Mesendoderm (in vitro differentiated cells): ENCODE measurements around the gene C10orf105.

ENCODE experiments used
- DNase-seq: peaks from one replicate; pipeline ENCODE4 v3.0.0; 2013
- H2AK5ac ChIP-seq: 2 replicates; pipeline ENCODE4 v1.6.1; 2013; ENCODE audit warnings: low read length, inconsistent platforms
- H2BK120ac ChIP-seq: 2 replicates; pipeline ENCODE4 v1.6.1; 2013; ENCODE audit warnings: low read depth, mild to moderate bottlenecking, low read length, moderate library complexity, mixed read lengths
- H2BK15ac ChIP-seq: replicated peaks from 2 replicates; pipeline ENCODE4 v1.6.1; 2013; ENCODE audit warnings: low read depth, mild to moderate bottlenecking, moderate library complexity
- H2BK5ac ChIP-seq: 2 replicates; pipeline ENCODE4 v1.6.1; 2013; ENCODE audit warnings: low read length, inconsistent platforms
- H3K18ac ChIP-seq: 2 replicates; pipeline ENCODE4 v1.6.1; 2013; ENCODE audit warnings: mild to moderate bottlenecking, low read length, mixed read lengths
- H3K23ac ChIP-seq: one replicate; pipeline ENCODE4 v1.6.1; 2013; ENCODE audit warnings: low read length
- H3K27ac ChIP-seq: 2 replicates; pipeline ENCODE4 v1.5.1; 2013; ENCODE audit warnings: low read depth, mild to moderate bottlenecking, inconsistent platforms, low read length, moderate library complexity
- H3K27me3 ChIP-seq: 2 replicates; pipeline ENCODE4 v1.6.1; 2013; ENCODE audit warnings: low read length, control low read depth, mild to moderate bottlenecking, inconsistent platforms; ENCODE audit not compliant: insufficient read depth, poor library complexity
- H3K36me3 ChIP-seq: 2 replicates; pipeline ENCODE4 v1.6.1; 2013; ENCODE audit warnings: low read length, inconsistent platforms; ENCODE audit not compliant: control insufficient read depth, insufficient read depth
- H3K4ac ChIP-seq: one replicate; pipeline ENCODE4 v1.6.1; 2013; ENCODE audit warnings: low read depth, mild to moderate bottlenecking, low read length, moderate library complexity
- H3K4me1 ChIP-seq: 2 replicates; pipeline ENCODE4 v1.6.1; 2013; ENCODE audit warnings: low read depth, low read length, inconsistent platforms; ENCODE audit not compliant: control insufficient read depth
- H3K4me2 ChIP-seq: 2 replicates; pipeline ENCODE4 v1.6.1; 2013; ENCODE audit warnings: low read length
- H3K4me3 ChIP-seq: 2 replicates; pipeline ENCODE4 v1.5.1; 2013; ENCODE audit warnings: mild to moderate bottlenecking, low read length
- H3K56ac ChIP-seq: one replicate; pipeline ENCODE4 v1.6.1; 2013; ENCODE audit warnings: low read length
- H3K79me1 ChIP-seq: 2 replicates; pipeline ENCODE4 v1.6.1; 2013; ENCODE audit warnings: low read length, inconsistent platforms
- H3K79me2 ChIP-seq: 2 replicates; pipeline ENCODE4 v1.6.1; 2013; ENCODE audit warnings: mild to moderate bottlenecking, low read length; ENCODE audit not compliant: control insufficient read depth, insufficient read depth
- H3K9ac ChIP-seq: 2 replicates; pipeline ENCODE4 v1.6.1; 2013; ENCODE audit warnings: low read length, inconsistent platforms
- H4K5ac ChIP-seq: one replicate; pipeline ENCODE4 v1.6.1; 2013; ENCODE audit warnings: low read length
- H4K8ac ChIP-seq: one replicate; pipeline ENCODE4 v1.6.1; 2013; ENCODE audit warnings: low read depth, mild to moderate bottlenecking, control low read depth, low read length, moderate library complexity
- WGBS: extraction: QIAGEN DNeasy Blood & Tissue Kit; methylation state at CpG from one replicate; pipeline ENCODE4 v1.1.7; 2013; ENCODE audit warnings: low lambda C conversion rate, missing lambda C conversion rate; ENCODE audit not compliant: insufficient coverage; ENCODE audit errors: extremely low coverage; 5-methylcytosine and 5-hydroxymethylcytosine counted together

Gene C10orf105

DNA sequence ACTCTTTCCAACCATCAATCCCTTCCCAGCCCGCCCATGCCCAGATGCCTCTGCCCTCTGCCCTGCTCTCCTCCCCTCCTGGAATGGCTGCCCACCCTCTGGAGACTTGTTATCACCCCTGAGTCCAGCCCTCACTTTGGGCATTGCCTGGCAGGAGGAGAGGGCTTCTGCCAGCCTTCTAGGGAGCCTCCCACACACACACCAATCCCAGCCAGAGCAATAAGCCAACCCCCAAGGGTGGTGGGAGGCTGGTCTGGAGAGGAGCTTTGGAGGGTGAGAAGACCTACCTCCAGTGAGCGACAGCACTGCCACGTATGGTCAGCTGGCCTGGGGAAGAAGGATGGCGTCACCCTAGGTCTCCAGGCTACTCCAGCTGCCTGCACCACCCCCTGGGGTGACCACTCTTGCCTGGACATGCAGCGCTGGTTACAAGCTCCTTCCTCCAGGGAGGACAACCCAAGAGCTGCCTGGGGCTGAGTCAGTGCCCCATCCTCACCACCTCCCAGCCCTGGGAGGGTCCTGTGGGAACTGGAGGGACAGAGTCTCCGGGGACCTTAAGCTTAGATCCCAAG, 8.4 kb downstream of the C10orf105 start:
- no peak for DNase-seq
- Histone ChIP-seq H2BK15ac (no peak overlapping the region), H3K4me1 (no peaks in the 10 kb centered on the region), H3K18ac (no peak overlapping the region), H4K8ac (no peak overlapping the region), H3K9ac (no peak overlapping the region), H4K5ac (no peak overlapping the region), H3K27me3 (no peaks in the 10 kb centered on the region), H2AK5ac (no peak overlapping the region), H3K79me2 (no peaks in the 10 kb centered on the region), H2BK120ac (no peak overlapping the region), H3K4me2 (no peak overlapping the region), H3K56ac (no peak overlapping the region), H2BK5ac (no peak overlapping the region), H3K27ac (no peak overlapping the region), H3K36me3 (no peaks in the 10 kb centered on the region), H3K4ac (no peak overlapping the region), H3K4me3 (no peak overlapping the region), H3K79me1 (no peaks in the 10 kb centered on the region), H3K23ac (no peak overlapping the region)
- whole genome bisulfite sequencing, result no CpG with 5 or more reads among the region's 6 CpGs

DNA sequence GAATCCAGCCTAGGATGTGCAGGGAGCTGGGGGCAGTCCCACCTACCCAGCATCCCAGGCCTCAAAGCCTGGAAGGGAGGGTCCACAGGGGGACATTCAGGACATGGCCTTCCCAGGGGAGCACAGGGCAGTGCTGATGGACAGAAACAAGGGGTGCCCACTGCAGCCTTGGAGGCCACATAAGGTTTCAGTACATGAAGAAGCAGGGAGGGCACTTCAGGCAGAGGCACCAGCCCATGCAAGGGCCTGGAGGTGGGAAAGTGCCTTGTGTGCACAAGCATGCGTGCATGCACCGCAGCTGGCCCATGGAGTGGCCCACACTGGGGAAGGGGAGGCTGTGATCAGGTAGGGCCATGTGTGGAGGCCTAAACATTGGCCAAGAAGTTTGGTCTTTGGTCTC, 9.1 kb downstream of the C10orf105 start:
- H2BK15ac ChIP-seq, result no peak overlapping the region
- no peaks in the 10 kb centered on the region for H3K36me3 ChIP-seq
- H3K79me1 ChIP-seq, result no peaks in the 10 kb centered on the region
- H3K23ac ChIP-seq, result no peak overlapping the region
- no peak overlapping the region for H2AK5ac ChIP-seq
- WGBS, result no CpG with 5 or more reads among the region's 2 CpGs
- no peak overlapping the region for H3K56ac ChIP-seq
- H2BK120ac ChIP-seq, result no peak overlapping the region
- H3K27ac ChIP-seq, result no peak overlapping the region
- no peaks in the 10 kb centered on the region for H3K4me1 ChIP-seq
- no peak overlapping the region for H2BK5ac ChIP-seq
- H3K4ac ChIP-seq, result no peak overlapping the region
- H3K79me2 ChIP-seq, result no peaks in the 10 kb centered on the region
- H3K9ac ChIP-seq, result no peak overlapping the region
- H3K18ac ChIP-seq, result no peak overlapping the region
- H4K8ac ChIP-seq, result no peak overlapping the region
- H3K4me3 ChIP-seq, result no peak overlapping the region
- no peak overlapping the region for H3K4me2 ChIP-seq
- no peak for DNase-seq
- no peak overlapping the region for H4K5ac ChIP-seq
- H3K27me3 ChIP-seq, result no peaks in the 10 kb centered on the region

- Histone ChIP-seq H3K27me3 (no peaks in the 10 kb centered on the region), H3K4me2 (no peak overlapping the region), H3K36me3 (no peaks in the 10 kb centered on the region), H2BK120ac (no peak overlapping the region), H3K4me1 (no peaks in the 10 kb centered on the region), H4K8ac (no peak overlapping the region), H3K56ac (no peak overlapping the region), H2BK5ac (no peak overlapping the region), H2AK5ac (no peak overlapping the region), H3K23ac (no peak overlapping the region), H3K4ac (no peak overlapping the region), H3K27ac (no peak overlapping the region), H4K5ac (no peak overlapping the region), H3K79me2 (no peaks in the 10 kb centered on the region), H2BK15ac (no peak overlapping the region), H3K4me3 (no peak overlapping the region), H3K18ac (no peak overlapping the region), H3K9ac (no peak overlapping the region), H3K79me1 (no peaks in the 10 kb centered on the region)
- WGBS, result no CpG with 5 or more reads among the region's 28 CpGs
- DNase-seq, result no peak
Observed at GRCh38 chr10:71708897-71709882, 10.4 kb downstream of the C10orf105 start.

DNA sequence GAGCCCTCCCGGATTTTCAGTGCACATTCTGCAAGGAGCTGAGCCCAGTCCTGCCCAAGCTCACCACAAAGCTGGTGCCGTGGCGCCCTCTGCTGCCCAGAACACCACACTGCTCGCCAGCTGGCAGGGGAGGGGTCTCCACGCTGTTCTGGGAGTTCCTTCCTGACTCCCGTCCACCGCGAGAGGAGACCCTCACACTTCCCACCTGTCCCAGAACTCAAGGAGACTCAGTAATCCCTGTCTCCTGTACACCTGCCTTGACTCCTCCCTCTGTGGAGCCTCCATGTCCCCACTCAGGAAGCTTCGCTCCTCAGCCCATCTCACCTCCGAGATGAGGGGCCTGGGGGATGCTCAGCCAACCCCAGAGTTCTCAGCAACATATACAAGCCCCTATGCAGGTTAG, 11.3 kb downstream of the C10orf105 start:
- no peak overlapping the region for H2BK15ac ChIP-seq
- H3K27ac ChIP-seq, result no peak overlapping the region
- H3K36me3 ChIP-seq, result no peaks in the 10 kb centered on the region
- H3K4me3 ChIP-seq, result no peak overlapping the region
- peak overlapping the region; percentile 11 for H3K4me2 ChIP-seq
- no peak overlapping the region for H2AK5ac ChIP-seq
- WGBS, result no CpG with 5 or more reads among the region's 10 CpGs
- H3K79me1 ChIP-seq, result no peaks in the 10 kb centered on the region
- no peaks in the 10 kb centered on the region for H3K4me1 ChIP-seq
- no peak overlapping the region for H3K9ac ChIP-seq
- DNase-seq, result peak; percentile 69
- H3K56ac ChIP-seq, result no peak overlapping the region
- no peak overlapping the region for H4K8ac ChIP-seq
- H2BK120ac ChIP-seq, result no peak overlapping the region
- no peak overlapping the region for H4K5ac ChIP-seq
- H3K23ac ChIP-seq, result no peak overlapping the region
- H3K79me2 ChIP-seq, result no peaks in the 10 kb centered on the region
- H3K4ac ChIP-seq, result no peak overlapping the region
- H3K27me3 ChIP-seq, result no peaks in the 10 kb centered on the region
- no peak overlapping the region for H3K18ac ChIP-seq
- H2BK5ac ChIP-seq, result no peak overlapping the region

DNA sequence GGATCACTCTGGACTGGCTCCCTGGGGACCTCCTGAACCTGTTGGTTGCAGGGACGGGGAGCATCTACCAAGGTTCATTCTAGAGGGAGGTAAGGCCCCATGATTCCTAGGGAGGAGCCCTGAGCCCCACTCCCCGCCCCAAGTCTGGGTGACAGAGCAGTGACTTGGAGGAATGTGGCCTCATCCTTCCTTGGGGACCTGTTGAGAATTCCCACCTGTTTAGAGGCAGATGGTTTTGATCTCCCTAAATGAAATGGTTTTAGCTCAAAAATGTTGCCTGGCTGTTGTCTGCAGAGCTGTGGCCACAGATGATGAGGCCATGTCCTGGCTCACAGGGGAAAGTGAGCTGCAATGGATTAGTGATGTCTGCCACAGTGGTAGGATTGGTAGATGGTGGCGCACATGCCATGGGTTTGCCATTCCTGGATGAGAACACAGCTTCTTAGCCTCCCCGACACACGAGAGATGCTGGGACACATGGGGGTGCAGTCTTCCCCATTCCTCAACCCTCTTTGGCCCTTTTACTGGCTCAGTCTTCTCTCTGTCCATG, 12.3 kb downstream of the C10orf105 start:
- Histone ChIP-seq H3K56ac (no peak overlapping the region), H3K27ac (no peak overlapping the region), H2BK5ac (no peak overlapping the region), H2AK5ac (no peak overlapping the region), H2BK15ac (no peak overlapping the region), H3K18ac (no peak overlapping the region), H3K4me1 (no peaks in the 10 kb centered on the region), H3K4me3 (no peak overlapping the region), H4K8ac (no peak overlapping the region), H3K36me3 (no peaks in the 10 kb centered on the region), H3K9ac (no peak overlapping the region), H3K27me3 (no peaks in the 10 kb centered on the region), H3K79me1 (no peaks in the 10 kb centered on the region), H3K23ac (no peak overlapping the region), H2BK120ac (no peak overlapping the region), H3K79me2 (no peaks in the 10 kb centered on the region), H3K4me2 (no peak overlapping the region), H4K5ac (no peak overlapping the region), H3K4ac (no peak overlapping the region)
- no peak for DNase-seq
- no CpG with 5 or more reads among the region's 5 CpGs for WGBS
